Measurements from ENCODE around the gene MRGPRX2. TPM values are rescaled to one million over a fixed set of nuclear protein-coding genes. Genes with fewer than 3 reads are reported as not detected.

Gene MRGPRX2
- total and polyA plus RNA-seq, 12 donors, result not detected

DNA sequence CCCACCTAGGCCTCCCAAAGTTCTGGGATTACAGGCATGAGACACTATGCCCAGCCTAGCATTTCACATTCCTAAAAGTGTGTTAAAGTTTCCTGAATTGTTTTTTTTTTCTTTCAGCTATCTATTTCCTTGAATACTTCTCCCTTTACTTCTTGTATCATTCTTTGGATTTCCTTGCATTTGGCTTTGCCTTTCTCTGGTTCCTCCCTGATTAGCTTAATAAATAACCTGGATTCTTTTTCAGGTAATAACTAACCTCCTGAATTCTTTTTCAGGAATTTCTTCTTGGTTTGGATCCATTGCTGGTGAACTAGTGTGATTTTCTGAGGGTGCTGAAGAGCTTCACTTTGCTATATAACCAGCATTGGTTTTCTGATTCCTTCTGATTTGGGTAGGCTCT lies 47.9 kb downstream of the MRGPRX2 start:
- no peak for DNase-seq
- Histone ChIP-seq H3K36me3 (replicated peaks in 1 of 2) (no peaks in the 10 kb centered on the region), H3K27me3 (peaks cover 4% of the 10 kb centered on the region), H3K4me3 (no peak overlapping the region), H3K27ac (no peak overlapping the region), H3K4me1 (replicated peaks in 1 of 2) (no peaks in the 10 kb centered on the region), H3K9me3 (replicated peaks in 1 of 3) (no peaks in the 10 kb centered on the region)
- intact Hi-C loops (cut with DNase I), result no loop called here
- no peak for TF ChIP-seq POLR2A (IDR thresholded peaks at IDR 0.05)
- TF ChIP-seq, protein P1, sequence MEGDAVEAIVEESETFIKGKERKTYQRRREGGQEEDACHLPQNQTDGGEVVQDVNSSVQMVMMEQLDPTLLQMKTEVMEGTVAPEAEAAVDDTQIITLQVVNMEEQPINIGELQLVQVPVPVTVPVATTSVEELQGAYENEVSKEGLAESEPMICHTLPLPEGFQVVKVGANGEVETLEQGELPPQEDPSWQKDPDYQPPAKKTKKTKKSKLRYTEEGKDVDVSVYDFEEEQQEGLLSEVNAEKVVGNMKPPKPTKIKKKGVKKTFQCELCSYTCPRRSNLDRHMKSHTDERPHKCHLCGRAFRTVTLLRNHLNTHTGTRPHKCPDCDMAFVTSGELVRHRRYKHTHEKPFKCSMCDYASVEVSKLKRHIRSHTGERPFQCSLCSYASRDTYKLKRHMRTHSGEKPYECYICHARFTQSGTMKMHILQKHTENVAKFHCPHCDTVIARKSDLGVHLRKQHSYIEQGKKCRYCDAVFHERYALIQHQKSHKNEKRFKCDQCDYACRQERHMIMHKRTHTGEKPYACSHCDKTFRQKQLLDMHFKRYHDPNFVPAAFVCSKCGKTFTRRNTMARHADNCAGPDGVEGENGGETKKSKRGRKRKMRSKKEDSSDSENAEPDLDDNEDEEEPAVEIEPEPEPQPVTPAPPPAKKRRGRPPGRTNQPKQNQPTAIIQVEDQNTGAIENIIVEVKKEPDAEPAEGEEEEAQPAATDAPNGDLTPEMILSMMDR (IDR thresholded peaks at IDR 0.05), result no peak

Other genes starting within 250 kb of the MRGPRX2 start
- gene MRGPRX1, start 121.3 kb downstream of the MRGPRX2 start, total RNA-seq, result not detected
- not detected for gene MRGPRX1, start 121.3 kb downstream of the MRGPRX2 start, polyA plus RNA-seq
- 10 to 100 TPM in 3 of 9 donors, 1 to 10 TPM in 6; 6.5 to 30.7 (median 7.7) TPM for gene ZDHHC13, start 56.5 kb upstream of the MRGPRX2 start, total RNA-seq
- 10 to 100 TPM in 1 of 3 donors, 1 to 10 TPM in 2; 8.9 to 10.9 (median 9.0) TPM for gene ZDHHC13, start 56.5 kb upstream of the MRGPRX2 start, polyA plus RNA-seq
- 1 to 10 TPM in 1 of 9 donors, not detected in 8; 2.3 TPM for gene CSRP3, start 141.3 kb upstream of the MRGPRX2 start, total RNA-seq
- gene CSRP3, start 141.3 kb upstream of the MRGPRX2 start, polyA plus RNA-seq, result under 1 TPM in 2 of 3 donors, not detected in 1; 0.17 to 0.32 TPM
- 1 to 10 TPM in 1 of 9 donors, under 1 TPM in 7, not detected in 1; 0.23 to 4.4 (median 0.47) TPM for gene E2F8, start 180.2 kb upstream of the MRGPRX2 start, total RNA-seq
- under 1 TPM in 2 of 3 donors, not detected in 1; 0.07 to 0.55 TPM for gene E2F8, start 180.2 kb upstream of the MRGPRX2 start, polyA plus RNA-seq